AG20443 (cell line): ENCODE results near the gene IRAK2.
"Not testable (repeated sequence)": the region's sequence is repeated elsewhere in the genome, so short reads cannot be mapped to it uniquely, and the experiment has no call there.

Source experiments
- DNase-seq: peaks from one replicate; pipeline ENCODE4 v3.0.0; 2012; ENCODE audit warnings: low spot score, mixed read lengths

Gene IRAK2

GRCh38 chr3:10160346-10160745 is 4.4 kb upstream of the IRAK2 start:
- DNase-seq, result peak; percentile 19

- no peak for DNase-seq
Observed at GRCh38 chr3:10160925-10161324, 3.8 kb upstream of the IRAK2 start.

- DNase-seq, result no peak
Observed at GRCh38 chr3:10162185-10162584, 2.5 kb upstream of the IRAK2 start.

GRCh38 chr3:10164201-10164545 is 546 bp upstream of the IRAK2 start:
- not testable (repeated sequence) for DNase-seq

GRCh38 chr3:10166213-10166604 is 1.5 kb downstream of the IRAK2 start:
- no peak for DNase-seq

GRCh38 chr3:10169000-10169496 is 4.3 kb downstream of the IRAK2 start:
- no peak for DNase-seq

- no peak for DNase-seq
Observed at GRCh38 chr3:10170915-10171478, 6.3 kb downstream of the IRAK2 start.

- no peak for DNase-seq
Observed at GRCh38 chr3:10173095-10173925, 8.6 kb downstream of the IRAK2 start.

- DNase-seq, result peak; percentile 94
Observed at GRCh38 chr3:10173926-10174435, 9.3 kb downstream of the IRAK2 start.

GRCh38 chr3:10175334-10175733 is 10.6 kb downstream of the IRAK2 start:
- DNase-seq, result not testable (repeated sequence)

- DNase-seq, result not testable (repeated sequence)
Observed at GRCh38 chr3:10176150-10176549, 11.4 kb downstream of the IRAK2 start.

GRCh38 chr3:10177737-10178136 is 13.0 kb downstream of the IRAK2 start:
- DNase-seq, result no peak

- DNase-seq, result no peak
Observed at GRCh38 chr3:10178892-10179291, 14.2 kb downstream of the IRAK2 start.

GRCh38 chr3:10180289-10180688 is 15.6 kb downstream of the IRAK2 start:
- no peak for DNase-seq

GRCh38 chr3:10180738-10181295 is 16.1 kb downstream of the IRAK2 start:
- DNase-seq, result no peak

GRCh38 chr3:10182950-10183349 is 18.2 kb downstream of the IRAK2 start:
- no peak for DNase-seq

GRCh38 chr3:10184250-10184649 is 19.5 kb downstream of the IRAK2 start:
- no peak for DNase-seq

- no peak for DNase-seq
Observed at GRCh38 chr3:10185804-10186762, 21.4 kb downstream of the IRAK2 start.

- DNase-seq, result no peak
Observed at GRCh38 chr3:10187290-10187876, 22.7 kb downstream of the IRAK2 start.

- no peak for DNase-seq
Observed at GRCh38 chr3:10187944-10188343, 23.2 kb downstream of the IRAK2 start.

- no peak for DNase-seq
Observed at GRCh38 chr3:10188804-10189556, 24.3 kb downstream of the IRAK2 start.
